ENCODE results near the gene GTF2F1. TPM values are rescaled to one million over a fixed set of nuclear protein-coding genes. Genes with fewer than 3 reads are reported as not detected.

The GTF2F1 gene
- total RNA-seq, 1 donor from 2014 or later, result 62.0 TPM

DNA sequence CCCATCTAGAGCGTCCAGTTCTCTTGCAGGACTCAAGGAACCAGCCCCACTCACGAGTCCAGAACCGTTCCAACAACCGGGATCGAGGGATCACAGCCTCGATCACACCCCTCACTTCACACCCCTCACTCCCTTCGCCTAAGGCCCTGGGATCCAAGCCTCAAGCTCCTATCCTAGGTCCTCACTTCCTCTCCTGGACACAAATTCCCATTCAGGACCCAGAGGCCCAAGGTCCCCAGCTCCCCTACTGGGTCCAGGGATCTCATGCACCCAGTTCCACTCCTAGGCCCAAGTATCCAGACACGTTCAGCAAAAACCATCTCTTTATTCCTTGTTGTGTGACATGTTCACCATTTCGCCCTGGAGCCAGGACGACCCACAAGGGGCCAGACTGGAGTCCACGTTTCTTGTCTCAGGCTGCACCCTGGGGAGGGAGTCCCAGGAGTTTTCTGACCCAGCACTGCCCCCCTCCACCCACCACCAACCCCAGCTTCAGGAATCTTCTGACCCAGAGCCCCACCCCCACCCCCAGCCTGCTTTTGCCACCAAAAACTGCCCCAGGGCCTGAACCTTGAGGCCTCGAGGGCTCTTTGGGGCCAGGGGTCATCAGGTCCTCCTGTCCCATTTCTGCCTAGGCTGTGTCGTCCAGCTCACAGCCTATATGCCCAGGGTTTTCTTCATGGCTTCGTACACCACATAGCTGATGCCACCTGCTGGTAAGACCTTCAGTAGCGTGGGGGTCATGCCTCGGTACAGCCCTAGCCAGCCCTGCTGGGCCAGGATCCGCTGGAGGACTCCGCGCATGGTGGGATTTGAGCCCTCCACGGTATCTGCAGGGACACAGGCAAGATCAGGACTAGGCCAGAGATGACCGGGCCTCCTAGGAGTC, 33.0 kb upstream of the GTF2F1 start:
- TF ChIP-seq, protein P1, sequence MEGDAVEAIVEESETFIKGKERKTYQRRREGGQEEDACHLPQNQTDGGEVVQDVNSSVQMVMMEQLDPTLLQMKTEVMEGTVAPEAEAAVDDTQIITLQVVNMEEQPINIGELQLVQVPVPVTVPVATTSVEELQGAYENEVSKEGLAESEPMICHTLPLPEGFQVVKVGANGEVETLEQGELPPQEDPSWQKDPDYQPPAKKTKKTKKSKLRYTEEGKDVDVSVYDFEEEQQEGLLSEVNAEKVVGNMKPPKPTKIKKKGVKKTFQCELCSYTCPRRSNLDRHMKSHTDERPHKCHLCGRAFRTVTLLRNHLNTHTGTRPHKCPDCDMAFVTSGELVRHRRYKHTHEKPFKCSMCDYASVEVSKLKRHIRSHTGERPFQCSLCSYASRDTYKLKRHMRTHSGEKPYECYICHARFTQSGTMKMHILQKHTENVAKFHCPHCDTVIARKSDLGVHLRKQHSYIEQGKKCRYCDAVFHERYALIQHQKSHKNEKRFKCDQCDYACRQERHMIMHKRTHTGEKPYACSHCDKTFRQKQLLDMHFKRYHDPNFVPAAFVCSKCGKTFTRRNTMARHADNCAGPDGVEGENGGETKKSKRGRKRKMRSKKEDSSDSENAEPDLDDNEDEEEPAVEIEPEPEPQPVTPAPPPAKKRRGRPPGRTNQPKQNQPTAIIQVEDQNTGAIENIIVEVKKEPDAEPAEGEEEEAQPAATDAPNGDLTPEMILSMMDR (IDR thresholded peaks at IDR 0.05), result no peak
- peaks cover 10% of the 10 kb centered on the region for H3K27me3 Mint-ChIP-seq (ENCODE audit: unreplicated experiment)
- DNase-seq (ENCODE audit: extremely low spot score, unreplicated experiment), result no peak
- H3K4me3 Mint-ChIP-seq (ENCODE audit: unreplicated experiment), result peak overlapping the region; percentile 40
- H3K27ac Mint-ChIP-seq (ENCODE audit: unreplicated experiment), result peak overlapping the region; percentile 92
- no peaks in the 10 kb centered on the region for H3K9me3 Mint-ChIP-seq (ENCODE audit: unreplicated experiment)
- H3K4me1 Mint-ChIP-seq (ENCODE audit: unreplicated experiment), result peaks cover 24% of the 10 kb centered on the region
- peaks cover 5% of the 10 kb centered on the region for H3K36me3 Mint-ChIP-seq (ENCODE audit: unreplicated experiment)

DNA sequence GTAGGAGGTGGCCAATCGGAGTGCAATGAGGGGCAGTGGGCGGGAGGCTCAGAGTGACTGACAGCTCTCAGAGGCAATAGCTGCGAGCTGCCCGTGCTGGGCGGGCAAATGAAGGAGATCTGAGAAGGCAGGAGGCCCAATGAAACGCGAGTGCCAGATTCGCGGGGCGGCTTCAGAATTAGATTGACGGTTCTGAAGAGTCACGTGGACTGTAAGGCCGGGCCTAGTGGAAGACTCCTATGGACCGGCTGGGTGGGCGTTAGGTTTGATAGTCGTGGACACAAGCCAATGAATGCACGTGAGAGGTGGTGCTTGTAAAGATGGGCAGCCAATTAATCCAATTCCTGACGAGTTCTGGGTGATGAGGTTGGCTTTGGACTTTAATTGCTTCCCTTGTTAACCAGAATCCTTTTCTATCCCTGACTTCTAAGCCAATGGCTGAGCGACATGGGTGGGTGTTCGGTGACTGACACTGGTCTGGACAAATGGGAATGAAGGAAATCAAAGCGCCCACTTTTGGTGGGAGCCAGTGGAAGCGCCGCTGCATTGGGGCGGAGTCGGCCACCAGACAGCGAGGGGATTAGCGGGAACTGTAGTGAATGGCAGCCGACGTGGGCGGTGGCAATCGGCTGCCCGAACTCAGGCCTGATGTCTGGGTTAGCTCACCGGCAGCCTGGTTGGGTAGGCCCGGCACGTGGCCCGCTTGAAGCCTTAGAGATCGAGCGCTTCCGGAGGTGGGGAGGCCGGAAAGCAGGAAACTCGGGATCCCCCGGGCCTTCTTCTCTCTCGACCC, 32.2 kb upstream of the GTF2F1 start:
- peaks cover 24% of the 10 kb centered on the region for H3K4me1 Mint-ChIP-seq (ENCODE audit: unreplicated experiment)
- H3K27me3 Mint-ChIP-seq (ENCODE audit: unreplicated experiment), result peaks cover 6% of the 10 kb centered on the region
- TF ChIP-seq, protein P1 (IDR thresholded peaks at IDR 0.05), result no peak
- peak overlapping the region; percentile 70 for H3K4me3 Mint-ChIP-seq (ENCODE audit: unreplicated experiment)
- peak overlapping the region; percentile 92 for H3K27ac Mint-ChIP-seq (ENCODE audit: unreplicated experiment)
- no peaks in the 10 kb centered on the region for H3K9me3 Mint-ChIP-seq (ENCODE audit: unreplicated experiment)
- H3K36me3 Mint-ChIP-seq (ENCODE audit: unreplicated experiment), result peaks cover 11% of the 10 kb centered on the region
- DNase-seq (ENCODE audit: extremely low spot score, unreplicated experiment), result peak; percentile 100

DNA sequence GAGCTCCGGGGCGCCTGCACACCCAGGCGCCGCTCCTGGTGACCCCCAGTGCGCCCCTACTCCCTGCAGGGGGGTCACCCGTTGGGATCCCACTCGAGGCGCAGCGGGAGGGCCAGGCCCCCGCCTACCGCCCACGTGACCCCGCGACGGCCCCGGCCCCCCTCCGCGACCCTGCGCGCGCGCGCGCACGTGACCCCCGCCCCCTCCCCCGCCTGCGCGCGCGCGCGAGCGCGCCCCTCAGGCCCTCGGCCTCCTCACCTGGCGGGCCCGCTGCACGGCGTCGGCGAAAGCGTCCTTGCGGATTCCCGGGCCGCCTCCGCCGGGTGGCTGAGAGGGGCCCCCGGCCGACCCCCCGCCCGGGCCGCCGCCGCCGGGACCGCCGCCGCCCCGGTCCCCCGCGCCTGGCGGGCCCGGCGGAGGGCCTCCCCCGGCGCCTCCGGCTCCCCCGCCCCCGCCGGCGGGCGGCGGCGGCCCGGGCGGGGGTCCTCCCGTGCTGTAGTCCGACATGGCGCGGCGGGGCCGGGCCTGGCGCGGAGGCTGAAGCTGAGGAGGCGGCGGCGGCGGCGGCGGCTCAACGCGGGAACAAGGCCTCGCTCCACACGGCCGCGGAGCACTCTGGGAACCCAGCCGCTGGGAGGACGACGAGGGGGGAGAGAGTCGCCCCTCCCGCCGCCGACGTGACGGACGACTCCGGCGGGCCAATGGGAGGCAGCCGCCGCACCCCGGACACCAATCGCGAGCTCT, 31.4 kb upstream of the GTF2F1 start, which contains the start of gene KHSRP:
KHSRP (minus strand) TSS at position 617 of the 744 bp plus-strand sequence; CDS start at position 507, 110 bp downstream.
- Mint-ChIP-seq H3K27ac (ENCODE audit: unreplicated experiment) (peak within 1 kb of the TSS; percentile 92), H3K9me3 (ENCODE audit: unreplicated experiment) (no peaks in the 10 kb centered on the region), H3K4me3 (ENCODE audit: unreplicated experiment) (peak within 1 kb of the TSS; percentile 84), H3K36me3 (ENCODE audit: unreplicated experiment) (peaks cover 14% of the 10 kb centered on the region), H3K4me1 (ENCODE audit: unreplicated experiment) (peaks cover 24% of the 10 kb centered on the region), H3K27me3 (ENCODE audit: unreplicated experiment) (no peaks in the 10 kb centered on the region)
- TF ChIP-seq, protein P1 (IDR thresholded peaks at IDR 0.05), result no peak
- DNase-seq (ENCODE audit: extremely low spot score, unreplicated experiment), result no peak

DNA sequence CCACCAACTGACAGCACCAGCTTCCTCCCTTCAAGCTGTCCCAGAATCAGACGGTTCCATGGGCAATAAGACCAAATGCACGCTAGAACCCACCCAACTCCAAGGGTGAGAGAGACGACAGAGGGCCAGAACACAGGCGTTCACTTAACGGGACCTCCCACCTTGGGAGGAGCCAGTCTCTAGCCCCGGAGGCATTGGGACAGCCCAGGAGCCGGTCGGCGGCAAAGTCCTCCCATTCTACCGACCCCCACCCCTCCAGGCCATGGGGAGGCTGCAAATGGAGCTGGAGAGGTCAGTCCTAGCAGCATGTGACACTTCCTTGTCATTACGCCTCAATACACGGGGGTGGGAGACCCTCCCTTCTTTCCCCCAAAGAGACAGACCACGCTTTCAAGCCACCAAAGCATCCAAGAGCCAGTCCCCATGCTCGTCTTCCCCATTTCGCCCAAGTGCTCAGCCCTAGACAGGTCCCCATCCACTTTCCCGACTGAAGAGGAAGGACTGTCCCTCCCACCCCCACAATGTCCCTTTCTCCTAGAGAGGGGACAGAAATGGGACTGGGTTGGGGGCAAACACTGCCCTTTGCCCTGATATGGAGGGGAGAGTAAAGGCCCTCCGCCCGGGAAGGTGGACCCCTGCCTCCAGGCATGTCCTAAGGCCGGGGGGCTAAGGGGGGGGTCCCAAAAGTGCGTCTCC, 30.7 kb upstream of the GTF2F1 start:
- no peaks in the 10 kb centered on the region for H3K9me3 Mint-ChIP-seq (ENCODE audit: unreplicated experiment)
- H3K27me3 Mint-ChIP-seq (ENCODE audit: unreplicated experiment), result no peaks in the 10 kb centered on the region
- H3K27ac Mint-ChIP-seq (ENCODE audit: unreplicated experiment), result peak overlapping the region; percentile 66
- peaks cover 14% of the 10 kb centered on the region for H3K36me3 Mint-ChIP-seq (ENCODE audit: unreplicated experiment)
- TF ChIP-seq, protein P1 (IDR thresholded peaks at IDR 0.05), result no peak
- H3K4me1 Mint-ChIP-seq (ENCODE audit: unreplicated experiment), result peaks cover 24% of the 10 kb centered on the region
- no peak for DNase-seq (ENCODE audit: extremely low spot score, unreplicated experiment)
- peak overlapping the region; percentile 84 for H3K4me3 Mint-ChIP-seq (ENCODE audit: unreplicated experiment)

All from osteocyte (in vitro differentiated cells).